H1 (cell line): ENCODE data around the gene GALNT7. TPM values are rescaled to one million over a fixed set of nuclear protein-coding genes. Genes with fewer than 3 reads are reported as not detected.

ENCODE experiments used
- CTCF ChIA-PET: fragments of 300-600 bp; sonication (Branson Sonifier 250); formaldehyde crosslinking; loops from one replicate; lab custom pipeline; 2021; ENCODE audit not compliant: partially characterized antibody; lab: Charles Lee
- POLR2A ChIA-PET: fragments of 300-600 bp; sonication (Branson Sonifier 250); formaldehyde crosslinking; loops from one replicate; lab custom pipeline; 2021; ENCODE audit warnings: inconsistent platforms; ENCODE audit not compliant: partially characterized antibody; lab: Charles Lee
- DNase-seq, 2 experiments: peaks; one replicate each; pipeline versions ENCODE4 v3.0.0 to v3.0.0-alpha.2; 2010 to 2022; ENCODE audit warnings: low spot score in 2 of 2, low read depth in 1 of 2, mixed read lengths in 1 of 2
- FAIRE-seq: peaks from 2 replicates; lab custom pipeline; 2011; peaks lifted over from hg19 to GRCh38; lab: Jason Lieb, UNC
- H2AFZ ChIP-seq: 2 replicates; pipeline ENCODE4 v1.8.1; 2012; ENCODE audit warnings: low read length, inconsistent platforms
- H2AK5ac ChIP-seq: 2 replicates; pipeline ENCODE4 v1.6.1; 2013; ENCODE audit warnings: low read depth, low read length
- H2BK120ac ChIP-seq: replicated peaks from 2 replicates; pipeline ENCODE3; 2013; ENCODE audit warnings: low read depth, low read length, inconsistent platforms
- H2BK12ac ChIP-seq: 2 replicates; pipeline ENCODE4 v1.6.1; 2013; ENCODE audit warnings: low read depth, low read length
- H2BK15ac ChIP-seq: 2 replicates; pipeline ENCODE4 v1.6.1; 2013; ENCODE audit warnings: low read length
- H2BK20ac ChIP-seq: 2 replicates; pipeline ENCODE4 v1.6.1; 2013; ENCODE audit warnings: low read length
- H2BK5ac ChIP-seq: 2 replicates; pipeline ENCODE4 v1.6.1; 2013; ENCODE audit warnings: low read depth, low read length
- H3K14ac ChIP-seq: 2 replicates; pipeline ENCODE4 v1.6.1; 2013; ENCODE audit warnings: inconsistent platforms; ENCODE audit not compliant: insufficient read length
- H3K18ac ChIP-seq: 2 replicates; pipeline ENCODE4 v1.6.1; 2013; ENCODE audit warnings: low read length; ENCODE audit errors: extremely low read depth
- H3K23ac ChIP-seq: 2 replicates; pipeline ENCODE4 v1.6.1; 2013; ENCODE audit warnings: inconsistent platforms; ENCODE audit not compliant: insufficient read length
- H3K23me2 ChIP-seq: 2 replicates; pipeline ENCODE4 v1.6.1; 2013; ENCODE audit warnings: low read depth, low read length
- H3K27ac ChIP-seq: 2 replicates; pipeline ENCODE4 v1.6.1; 2011; ENCODE audit warnings: low read depth, low read length, inconsistent platforms
- H3K27me3 ChIP-seq, 4 experiments: replicated peaks in 1 of 4; 1 replicate in 1 of 4; 2 replicates in 3 of 4; pipeline versions ENCODE4 v1.6.1 to v1.8.1; 2011 to 2013; ENCODE audit warnings: low read length in 3 of 4, mild to moderate bottlenecking in 3 of 4, inconsistent platforms in 2 of 4, mixed read lengths in 2 of 4, moderate library complexity in 1 of 4; ENCODE audit not compliant: control insufficient read depth in 3 of 4, insufficient read depth in 3 of 4; ENCODE audit errors: extremely low read depth in 1 of 4
- H3K36me3 ChIP-seq, 4 experiments: 2 replicates each; pipeline versions ENCODE4 v1.6.1 to v1.8.1; 2011 to 2013; ENCODE audit warnings: mild to moderate bottlenecking in 4 of 4, low read length in 3 of 4, moderate library complexity in 2 of 4, control low read depth in 1 of 4, inconsistent platforms in 1 of 4; ENCODE audit not compliant: insufficient read depth in 4 of 4, control insufficient read depth in 2 of 4
- H3K4ac ChIP-seq: replicated peaks from 2 replicates; pipeline ENCODE3; 2013; ENCODE audit warnings: low read length, low read depth, mixed read lengths, inconsistent platforms; ENCODE audit not compliant: insufficient read length
- H3K4me1 ChIP-seq, 4 experiments: replicated peaks in 1 of 4; 1 replicate in 1 of 4; 2 replicates in 3 of 4; pipeline versions ENCODE4 v1.6.1 to v1.8.1; 2011 to 2013; ENCODE audit warnings: low read length in 3 of 4, inconsistent platforms in 2 of 4, mixed read lengths in 1 of 4; ENCODE audit not compliant: insufficient read depth in 4 of 4, control insufficient read depth in 3 of 4
- H3K4me2 ChIP-seq, 2 experiments: 2 replicates each; pipeline versions ENCODE4 v1.6.1 to v1.8.1; 2011 to 2013; ENCODE audit warnings: low read depth in 2 of 2, low read length in 2 of 2, control low read depth in 1 of 2, inconsistent platforms in 1 of 2, mild to moderate bottlenecking in 1 of 2; ENCODE audit not compliant: insufficient read depth in 1 of 2
- H3K4me3 ChIP-seq, 4 experiments: fragments of 200-600, 300-600 bp in 1 of 4; sonication (generic), shearing (Covaris generic), sonication (Bioruptor Twin) in 1 of 4; 2 replicates each; pipeline versions ENCODE4 v1.5.1 to v1.8.1; 2011 to 2016; ENCODE audit warnings: low read length in 4 of 4, low read depth in 3 of 4, control low read depth in 2 of 4, inconsistent platforms in 2 of 4, mild to moderate bottlenecking in 2 of 4, mixed read lengths in 1 of 4, moderate library complexity in 1 of 4; ENCODE audit not compliant: insufficient read depth in 2 of 4; ENCODE audit errors: extremely low read depth in 1 of 4
- H3K56ac ChIP-seq: replicated peaks from 2 replicates; pipeline ENCODE3; 2013; ENCODE audit warnings: low read depth, mild to moderate bottlenecking, mixed read lengths, low read length, inconsistent platforms; ENCODE audit not compliant: insufficient read length
- H3K79me1 ChIP-seq: 2 replicates; pipeline ENCODE4 v1.6.1; 2013; ENCODE audit warnings: low read depth, low read length, control low read depth
- H3K79me2 ChIP-seq, 2 experiments: 2 replicates each; pipeline versions ENCODE4 v1.6.1 to v1.8.1; 2012 to 2013; ENCODE audit warnings: low read length in 2 of 2, mild to moderate bottlenecking in 2 of 2, inconsistent platforms in 1 of 2; ENCODE audit not compliant: insufficient read depth in 2 of 2, control insufficient read depth in 1 of 2
- H3K9ac ChIP-seq, 4 experiments: replicated peaks in 1 of 4; 1 replicate in 1 of 4; 2 replicates in 3 of 4; pipeline versions ENCODE4 v1.6.1 to v1.8.1; 2011 to 2013; ENCODE audit warnings: low read depth in 3 of 4, low read length in 3 of 4, control low read depth in 2 of 4, mild to moderate bottlenecking in 2 of 4, moderate library complexity in 2 of 4, inconsistent platforms in 1 of 4; ENCODE audit errors: extremely low read depth in 1 of 4
- H3K9me3 ChIP-seq, 2 experiments: 2 replicates each; pipeline versions ENCODE4 v1.6.1 to v1.8.1; 2012 to 2013; ENCODE audit warnings: mild to moderate bottlenecking in 2 of 2, moderate library complexity in 2 of 2, control low read depth in 1 of 2, inconsistent platforms in 1 of 2, low read depth in 1 of 2, low read length in 1 of 2, mixed read lengths in 1 of 2; ENCODE audit not compliant: insufficient read depth in 2 of 2
- H4K20me1 ChIP-seq, 2 experiments: replicated peaks in 1 of 2; 2 replicates each; pipeline versions ENCODE3 to v1.8.1; 2011 to 2013; ENCODE audit warnings: inconsistent platforms in 2 of 2, low read length in 2 of 2, mild to moderate bottlenecking in 1 of 2; ENCODE audit not compliant: insufficient read depth in 2 of 2, control insufficient read depth in 1 of 2
- H4K5ac ChIP-seq: 2 replicates; pipeline ENCODE4 v1.6.1; 2013; ENCODE audit warnings: low read length, low read depth, mixed read lengths, inconsistent platforms; ENCODE audit not compliant: insufficient read length
- H4K8ac ChIP-seq: 2 replicates; pipeline ENCODE4 v1.8.0; 2013; ENCODE audit warnings: mild to moderate bottlenecking, moderate library complexity, low read length, inconsistent platforms; ENCODE audit not compliant: insufficient read depth; ENCODE audit errors: extremely low read depth
- H4K91ac ChIP-seq: replicated peaks from 2 replicates; pipeline ENCODE3; 2013; ENCODE audit warnings: low read length, mixed read lengths, inconsistent platforms; ENCODE audit not compliant: insufficient read length
- CBX8 ChIP-seq: fragments of 300-800, 300-1000 bp; sonication (generic); IDR thresholded peaks from 2 replicates; pipeline ENCODE4 v1.7.1; 2016; ENCODE audit warnings: low read depth, low read length, borderline replicate concordance
- CHD1 ChIP-seq: IDR thresholded peaks from 2 replicates; pipeline ENCODE4 v1.6.1; 2012; ENCODE audit warnings: low read depth, low read length, improper control_type of control experiment
- EGR1 ChIP-seq: IDR thresholded peaks from 2 replicates; pipeline ENCODE4 v1.6.1; 2011; ENCODE audit warnings: low read depth, low read length, borderline replicate concordance
- RFX5 ChIP-seq: IDR thresholded peaks from 2 replicates; pipeline ENCODE4 v1.6.1; 2011; ENCODE audit warnings: low read depth, low read length, improper control_type of control experiment, borderline replicate concordance
- RNF2 ChIP-seq: fragments of 200-900, 300-1000 bp; sonication (generic); IDR thresholded peaks from 2 replicates; pipeline ENCODE4 v1.7.1; 2016; ENCODE audit warnings: borderline replicate concordance, low read depth, mild to moderate bottlenecking, antibody characterized with exemption, low read length; ENCODE audit not compliant: poor library complexity, severe bottlenecking; ENCODE audit errors: missing control alignments
- TAF1 ChIP-seq: IDR thresholded peaks from 2 replicates; pipeline ENCODE4 v1.6.1; 2011; ENCODE audit warnings: mild to moderate bottlenecking, low read depth, low read length
- TAF7 ChIP-seq: optimal IDR thresholded peaks from 2 replicates; pipeline ENCODE3; 2011; ENCODE audit warnings: low read depth, mild to moderate bottlenecking, inconsistent platforms, low read length, moderate library complexity, borderline replicate concordance
- WGBS, 2 experiments: shearing (Covaris generic) in 1 of 2; methylation state at CpG; one replicate each; pipeline versions ENCODE4 v1.1.6 to v1.1.7; 2013 to 2015; ENCODE audit warnings: low lambda C conversion rate in 2 of 2, mixed read lengths in 2 of 2, inconsistent platforms in 1 of 2, low coverage in 1 of 2, missing lambda C conversion rate in 1 of 2; ENCODE audit not compliant: insufficient replicate concordance in 2 of 2, insufficient coverage in 1 of 2, insufficient read length in 1 of 2; ENCODE audit errors: extremely low coverage in 1 of 2, missing lambda C conversion rate in 1 of 2; 5-methylcytosine and 5-hydroxymethylcytosine counted together
- polyA plus RNA-seq, 7 experiments: library from polyadenylated mRNA; depleted of rRNA in 3 of 7; stranded (reverse) in 5 of 7; unstranded in 2 of 7; fragments of >200 nt in 5 of 7; fragments of 200-250 nt in 2 of 7; gene quantifications; 1 replicate in 5 of 7; 2 replicates in 1 of 7; 4 replicates in 1 of 7; pipeline versions ENCODE4 v1.2.1 to v1.2.3, GENCODE V29; 2011 to 2013; ENCODE audit warnings: missing spikeins in 2 of 7, mixed read lengths in 2 of 7
- total RNA-seq: library from RNA; stranded (reverse); fragmentation: NEBNext Ultra II Directional; extraction: Animal tissue kit (Norgen Biotek cat#: 25700); gene quantifications from 2 replicates; pipeline ENCODE4 v1.2.1, GENCODE V29; 2021

The GALNT7 gene
- total and polyA plus RNA-seq, 2 of the 8 experiments (the other 6 are each of a cell fraction or from before 2014, with no cell fraction given): 22.4 to 85.5 TPM

- POLR2A ChIA-PET: no interaction called here
- WGBS, 2 experiments: 96% methylated on average over 1 of the region's 1 CpG; no CpG with 5 or more reads in 1 of the 2 experiments
- no peak overlapping the region for H2AFZ ChIP-seq
- TF ChIP-seq RNF2: no peak
- TF ChIP-seq TAF1: no peak
- TF ChIP-seq CBX8: no peak
- no peak for TF ChIP-seq EGR1
- TF ChIP-seq TAF7: no peak
- no peak for TF ChIP-seq CHD1
- no peak for TF ChIP-seq RFX5
These were observed 125.8 kb downstream of the GALNT7 start for GRCh38 chr4:173294444-173294843.

More at GRCh38 chr4:173294444-173294843, 125.8 kb downstream of the GALNT7 start:
- Histone ChIP-seq H3K27ac (no peak overlapping the region), H3K56ac (no peak overlapping the region), H3K4me2 (no peak overlapping the region), H4K20me1 (peaks cover 0 to 3% of the 10 kb centered on the region in 2 experiments), H3K23ac (no peak overlapping the region), H3K18ac (no peak overlapping the region), H4K91ac (no peak overlapping the region), H4K5ac (no peak overlapping the region), H2AK5ac (no peak overlapping the region), H3K27me3 (no peaks in the 10 kb centered on the region), H3K4me1 (0 out of 7 replicates have a peak, but pooled peaks cover 0 to 1% (median 0%) of the 10 kb centered on the region in 4 experiments), H2BK12ac (no peak overlapping the region), H3K23me2 (no peaks in the 10 kb centered on the region), H2BK20ac (no peak overlapping the region), H3K79me1 (no peaks in the 10 kb centered on the region), H3K9ac (no peak overlapping the region), H3K4me3 (no peak overlapping the region), H3K79me2 (peaks cover 0 to 9% of the 10 kb centered on the region in 2 experiments; a peak in 2 of 4 replicates), H2BK15ac (no peak overlapping the region), H3K9me3 (no peaks in the 10 kb centered on the region), H3K4ac (no peak overlapping the region), H4K8ac (no peak overlapping the region), H2BK120ac (no peak overlapping the region), H2BK5ac (no peak overlapping the region), H3K36me3 (peaks cover 0 to 20% (median 8%) of the 10 kb centered on the region in 4 experiments; a peak in 6 of 8 replicates), H3K14ac (no peak overlapping the region)
- no peak for DNase-seq
- CTCF ChIA-PET: interaction anchor here (0.7 to 1.9 kb wide), 3 partner anchors 122 to 401 kb away, joined by 3 to 7 read pairs (median 5); no protein-coding TSS in a partner anchor
- FAIRE-seq: no peak
